T47D (cell line): ENCODE measurements around the gene BCAM.
"Not testable (repeated sequence)": the region's sequence is repeated elsewhere in the genome, so short reads cannot be mapped to it uniquely, and the experiment has no call there.

Source experiments
- DNase-seq, 2 experiments: peaks; one replicate each; pipeline versions ENCODE4 v3.0.0 to v3.0.0-alpha.2; 2011 to 2012; ENCODE audit warnings: low read depth in 1 of 2, low spot score in 1 of 2
- JUND ChIP-seq: IDR thresholded peaks from 2 replicates; pipeline ENCODE4 v1.6.1; 2012; ENCODE audit warnings: low read depth
- in situ Hi-C: cut with HindIII; loops from 2 replicates; pipeline ENCODE4 v1.10.0; 2016; ENCODE audit warnings: low sequenced_read_pairs, low pct_unique_long_range_greater_than_20kb

Gene BCAM

DNA sequence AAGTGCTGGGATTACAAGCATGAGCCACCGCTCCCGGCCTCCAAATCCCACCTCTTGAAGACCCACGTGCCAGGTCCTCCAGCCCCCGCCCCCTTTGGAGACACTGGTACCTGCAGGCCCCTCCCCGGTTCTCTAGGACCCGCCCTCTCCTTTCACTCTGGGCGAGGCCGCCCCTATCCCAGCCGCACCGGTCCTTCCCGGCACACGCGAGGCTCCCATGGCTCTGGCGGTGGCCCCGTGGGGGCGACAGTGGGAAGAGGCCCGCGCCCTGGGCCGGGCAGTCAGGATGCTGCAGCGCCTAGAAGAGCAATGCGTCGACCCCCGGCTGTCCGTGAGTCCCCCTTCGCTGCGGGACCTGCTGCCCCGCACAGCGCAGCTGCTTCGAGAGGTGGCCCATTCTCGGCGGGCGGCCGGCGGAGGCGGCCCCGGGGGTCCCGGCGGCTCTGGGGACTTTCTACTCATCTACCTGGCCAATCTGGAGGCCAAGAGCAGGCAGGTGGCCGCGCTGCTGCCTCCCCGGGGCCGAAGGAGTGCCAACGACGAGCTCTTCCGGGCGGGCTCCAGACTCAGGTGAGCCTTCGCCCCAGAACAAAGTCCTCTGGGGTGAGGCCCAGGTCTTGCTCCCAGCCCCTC lies 31.1 kb upstream of the BCAM start, which contains the start of gene CBLC:
CBLC (plus strand) TSS at position 176 of the 633 bp plus-strand sequence; CDS start at position 218, 42 bp downstream.
- no peak for TF ChIP-seq JUND
- in situ Hi-C loops = no loop called here
- DNase-seq = peak; percentile 73 to 95

DNA sequence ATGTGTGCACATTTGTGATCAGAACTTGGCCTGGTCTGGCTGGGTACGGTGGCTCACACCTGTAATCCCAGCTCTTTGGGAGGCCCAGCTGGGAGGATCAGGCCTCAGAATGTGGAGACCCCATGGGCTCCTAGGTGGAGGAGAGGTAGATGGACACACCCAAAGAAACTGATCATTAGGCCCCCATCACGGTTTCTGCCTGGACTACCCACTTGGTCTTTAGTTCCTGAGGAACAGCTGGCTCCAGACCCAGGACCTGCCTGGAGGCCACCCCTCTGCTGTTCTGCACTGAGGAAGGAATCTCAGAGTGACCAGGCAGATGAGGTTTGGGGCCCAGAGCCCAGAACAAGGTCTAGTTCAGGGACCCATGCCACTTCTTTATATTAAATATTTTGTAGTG lies 29.8 kb upstream of the BCAM start:
- in situ Hi-C loops = no loop called here
- DNase-seq = no peak
- TF ChIP-seq JUND = no peak

DNA sequence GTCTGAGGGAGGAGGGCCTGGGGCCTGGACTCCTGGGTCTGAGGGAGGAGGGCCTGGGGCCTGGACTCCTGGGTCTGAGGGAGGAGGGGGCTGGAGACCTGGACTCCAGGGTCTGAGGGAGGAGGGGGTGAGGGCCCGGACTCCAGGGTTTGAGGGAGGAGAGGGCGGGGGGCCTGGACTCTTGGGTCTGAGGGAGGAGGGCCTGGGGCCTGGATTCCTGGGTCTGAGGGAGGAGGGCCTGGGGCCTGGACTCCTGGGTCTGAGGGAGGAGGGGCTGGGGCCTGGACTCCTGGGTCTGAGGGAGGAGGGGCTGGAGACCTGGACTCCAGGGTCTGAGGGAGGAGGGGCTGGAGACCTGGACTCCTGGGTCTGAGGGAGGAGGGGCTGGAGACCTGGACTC lies 27.2 kb upstream of the BCAM start:
- DNase-seq, in situ Hi-C loops: not testable (repeated sequence)

DNA sequence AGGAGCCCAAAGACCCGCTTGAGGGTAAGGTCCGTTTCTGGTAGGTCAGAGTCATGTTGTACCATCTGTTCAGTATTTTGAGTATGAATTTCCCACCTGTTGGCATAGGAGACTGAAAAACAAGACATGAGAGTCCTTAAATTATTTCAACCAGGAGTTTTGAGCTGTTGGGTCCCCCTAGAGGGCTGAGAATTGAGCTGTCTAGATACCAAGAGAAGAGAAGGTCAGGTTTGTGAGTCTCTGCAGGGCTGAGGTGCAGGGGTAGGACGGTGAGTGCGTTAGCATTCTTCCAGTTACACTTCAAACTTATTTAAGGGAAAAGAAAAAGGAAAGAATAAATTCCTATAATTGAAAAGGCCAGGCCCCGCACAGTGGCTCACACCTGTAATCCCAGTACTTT lies 26.2 kb upstream of the BCAM start:
- no peak for TF ChIP-seq JUND

DNA sequence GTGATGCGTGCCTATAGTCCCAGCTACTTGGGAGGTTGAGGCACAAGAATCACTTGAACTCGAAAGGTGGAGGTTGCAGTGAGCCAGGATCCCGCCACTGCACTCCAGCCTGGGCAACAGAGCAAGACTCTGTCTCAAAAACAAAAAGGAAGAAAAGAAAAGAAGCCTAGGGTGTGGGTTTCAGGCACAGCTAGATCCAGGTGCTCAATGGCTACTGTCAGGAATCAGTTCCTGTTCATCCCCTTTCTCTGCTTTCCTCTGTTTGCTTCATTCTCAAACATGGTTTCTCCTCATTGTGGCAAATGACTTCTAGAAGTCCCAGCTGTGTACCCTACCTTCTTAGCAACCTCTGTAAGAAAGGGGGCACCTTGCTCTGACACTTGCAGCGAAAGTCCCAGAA lies 25.4 kb upstream of the BCAM start:
- TF ChIP-seq JUND = no peak
- in situ Hi-C loops = no loop called here
- DNase-seq = no peak

More for the DNA sequence above, 26.2 kb upstream of the BCAM start:
- in situ Hi-C loops = no loop called here
- DNase-seq = peak in 1 of 2 experiments; percentile 39

DNA sequence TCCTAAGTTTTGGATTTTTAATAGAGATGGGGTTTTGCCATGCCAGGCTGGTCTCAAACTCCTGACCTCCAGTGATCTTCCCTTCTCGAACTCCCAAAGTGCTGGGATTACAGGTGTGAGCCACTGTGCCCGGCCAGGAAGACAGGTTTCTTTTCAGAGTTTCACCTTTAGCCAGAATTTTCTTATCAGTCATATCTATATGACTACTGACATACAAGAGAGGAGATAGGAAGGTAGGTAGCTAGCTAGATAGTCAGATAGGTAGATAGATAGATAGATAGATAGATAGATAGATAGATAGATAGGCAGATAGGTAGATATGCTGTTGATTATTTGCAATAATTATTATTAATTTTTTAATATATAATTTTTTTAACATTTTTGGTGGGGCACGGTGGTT lies 23.6 kb upstream of the BCAM start:
- DNase-seq = no peak
- TF ChIP-seq JUND = no peak
- in situ Hi-C loops = no loop called here

DNA sequence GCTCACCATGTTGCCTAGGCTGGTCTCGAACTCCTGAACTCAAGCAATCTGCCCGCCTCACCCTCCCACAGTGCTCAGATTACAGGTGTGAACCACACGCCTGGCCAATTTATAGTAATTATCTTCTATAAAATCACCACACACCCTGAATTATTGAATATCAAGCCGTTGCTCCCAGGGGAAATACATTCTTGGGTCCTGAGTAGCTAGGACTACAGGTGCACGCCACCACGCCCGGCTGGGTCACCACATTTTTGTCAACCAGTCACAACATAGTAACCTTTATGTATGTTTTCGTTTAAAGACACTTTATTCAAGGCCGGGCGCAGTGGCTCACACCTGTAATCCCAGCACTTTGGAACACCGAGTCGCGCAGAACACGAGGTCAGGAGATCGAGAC lies 22.9 kb upstream of the BCAM start:
- TF ChIP-seq JUND = no peak
- no peak for DNase-seq
- in situ Hi-C loops = no loop called here

DNA sequence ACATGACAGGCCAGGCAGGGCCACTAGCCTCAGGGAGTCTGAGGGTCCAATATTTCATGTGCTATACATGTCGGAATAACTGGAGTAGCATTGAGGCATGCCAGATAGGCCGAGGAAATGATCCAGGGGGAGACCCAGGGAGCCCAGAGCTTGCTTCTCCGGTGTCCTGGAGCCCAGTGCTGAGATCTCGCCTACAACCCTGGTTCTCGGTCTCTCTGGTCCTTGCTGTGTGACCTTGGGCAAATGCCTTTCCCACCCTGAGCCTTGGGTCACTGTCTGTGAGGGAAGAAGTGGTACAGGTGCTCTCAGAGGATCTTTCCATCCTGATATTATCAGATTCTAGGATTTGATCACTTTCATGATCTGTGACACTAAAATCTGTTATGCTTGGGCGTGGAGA lies 19.9 kb upstream of the BCAM start:
- in situ Hi-C loops = no loop called here
- DNase-seq = no peak
- TF ChIP-seq JUND = no peak

DNA sequence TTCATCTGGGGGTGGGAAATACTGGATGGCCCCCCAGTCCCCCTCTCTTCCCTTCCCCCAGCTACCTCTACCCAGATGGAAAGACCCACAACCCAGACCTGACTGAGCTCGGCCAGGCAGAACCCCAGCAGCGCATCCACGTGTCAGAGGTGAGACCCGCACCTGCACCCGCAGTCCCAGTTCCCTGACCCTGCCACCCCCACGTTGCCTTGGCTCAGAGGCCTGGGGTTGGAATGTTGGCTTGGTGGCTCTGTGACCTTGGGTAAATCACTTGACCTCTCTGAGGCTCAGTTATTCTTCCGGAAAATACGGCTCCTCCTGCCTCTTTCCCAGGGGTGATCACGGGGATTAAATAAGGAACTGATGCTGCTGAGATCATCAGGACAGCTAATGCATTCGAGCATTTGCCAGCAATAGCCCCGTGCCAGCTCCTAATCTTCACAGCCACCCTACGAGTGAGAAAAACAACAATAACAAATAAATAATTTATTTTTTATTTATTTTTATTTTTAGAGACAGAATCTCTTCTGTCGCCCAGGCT lies 18.9 kb upstream of the BCAM start:
- no peak for DNase-seq
- TF ChIP-seq JUND = no peak
- in situ Hi-C loops = no loop called here

DNA sequence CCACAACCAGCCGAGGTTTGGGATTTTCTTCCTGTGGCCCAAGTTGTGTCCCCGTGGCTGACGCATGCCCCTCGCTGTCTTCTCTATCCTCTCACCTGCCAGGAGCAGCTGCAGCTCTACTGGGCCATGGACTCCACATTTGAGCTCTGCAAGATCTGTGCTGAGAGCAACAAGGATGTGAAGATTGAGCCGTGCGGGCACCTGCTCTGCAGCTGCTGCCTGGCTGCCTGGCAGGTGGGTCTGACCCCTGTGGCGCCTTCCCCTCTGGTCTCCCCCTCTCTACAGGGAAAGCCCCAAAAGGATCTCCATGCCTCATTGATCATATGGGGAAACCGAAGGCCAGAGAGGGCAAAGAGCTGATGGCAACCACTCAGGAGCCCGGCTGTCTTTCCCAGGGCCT lies 16.6 kb upstream of the BCAM start:
- in situ Hi-C loops = no loop called here
- DNase-seq = no peak
- TF ChIP-seq JUND = no peak

DNA sequence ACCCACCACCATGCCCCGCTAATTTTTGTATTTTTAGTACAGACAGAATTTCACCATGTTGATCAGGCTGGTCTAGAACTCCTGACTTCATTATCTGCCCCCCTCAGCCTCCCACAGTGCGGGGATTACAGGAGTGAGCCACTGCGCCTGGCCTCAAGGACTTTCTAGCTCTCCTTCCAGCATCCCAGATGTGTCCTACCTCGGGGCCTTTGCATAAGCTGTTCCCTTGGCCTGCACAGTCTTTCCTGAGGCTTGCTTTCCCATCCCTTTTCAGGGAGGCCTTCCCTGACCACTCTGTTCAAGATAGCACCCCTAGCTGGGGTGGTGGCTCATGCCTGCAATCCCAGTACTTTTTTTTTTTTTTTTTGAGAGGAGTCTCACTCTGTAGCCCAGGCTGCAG lies 14.3 kb upstream of the BCAM start:
- DNase-seq = no peak
- TF ChIP-seq JUND = no peak
- in situ Hi-C loops = no loop called here

DNA sequence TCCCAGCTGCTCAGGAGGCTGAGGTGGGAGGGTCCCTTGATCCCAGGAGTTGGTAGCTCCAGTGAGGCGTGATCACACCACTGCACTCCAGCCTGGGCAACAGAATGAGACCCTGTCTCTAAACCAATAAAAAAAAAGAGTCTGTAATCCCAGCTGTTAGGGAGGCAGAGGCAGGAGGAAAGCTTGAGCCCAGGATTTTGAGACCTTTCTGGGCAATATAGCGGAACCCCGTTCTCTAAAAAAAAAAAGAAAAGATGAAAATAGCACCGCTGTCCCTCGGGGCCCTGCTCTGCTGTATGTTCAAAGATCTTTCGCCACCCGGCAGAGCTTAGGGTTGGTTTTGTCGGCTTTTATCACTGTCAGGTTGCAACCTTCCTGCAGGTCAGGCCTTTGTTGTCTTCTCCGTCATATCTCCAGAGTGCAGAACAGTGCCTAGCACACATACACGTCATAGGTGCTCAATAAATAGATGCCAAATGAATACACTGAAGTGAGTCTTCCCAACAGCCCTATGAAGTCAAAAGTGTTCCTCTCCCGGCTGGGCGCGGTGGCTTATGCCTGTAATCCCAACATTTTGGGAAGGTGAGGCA lies 13.4 kb upstream of the BCAM start:
- no peak for TF ChIP-seq JUND
- in situ Hi-C loops = no loop called here
- DNase-seq = no peak

DNA sequence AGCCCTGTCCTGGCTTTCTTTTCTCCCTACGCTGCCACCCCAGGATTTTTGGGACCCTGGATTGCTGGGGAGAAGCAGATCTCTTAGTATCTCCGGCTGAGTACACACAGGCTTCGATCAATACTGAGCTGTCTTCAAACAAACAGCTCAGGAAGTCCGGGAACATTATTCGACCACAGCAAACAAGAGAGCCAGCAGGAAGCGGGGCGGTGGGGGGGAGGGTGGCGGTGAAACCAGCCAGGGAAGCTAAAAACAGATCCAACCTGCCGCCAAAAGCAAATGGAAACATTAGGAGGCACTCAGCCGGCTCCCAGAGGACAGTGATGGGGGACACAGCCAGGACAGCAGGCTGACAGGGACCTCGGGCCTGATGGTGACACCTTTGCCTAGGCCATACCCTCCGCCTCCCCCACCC lies 12.2 kb upstream of the BCAM start:
- in situ Hi-C loops = no loop called here
- peak in 1 of 2 experiments; percentile 87 for DNase-seq
- no peak for TF ChIP-seq JUND
